ENCODE measurements around the gene BICDL2.
A peak's percentile ranks its signal among the peaks of the same experiment; 100 is the strongest.
"Not testable (repeated sequence)": the region's sequence is repeated elsewhere in the genome, so short reads cannot be mapped to it uniquely, and the experiment has no call there.

Gene BICDL2

DNA sequence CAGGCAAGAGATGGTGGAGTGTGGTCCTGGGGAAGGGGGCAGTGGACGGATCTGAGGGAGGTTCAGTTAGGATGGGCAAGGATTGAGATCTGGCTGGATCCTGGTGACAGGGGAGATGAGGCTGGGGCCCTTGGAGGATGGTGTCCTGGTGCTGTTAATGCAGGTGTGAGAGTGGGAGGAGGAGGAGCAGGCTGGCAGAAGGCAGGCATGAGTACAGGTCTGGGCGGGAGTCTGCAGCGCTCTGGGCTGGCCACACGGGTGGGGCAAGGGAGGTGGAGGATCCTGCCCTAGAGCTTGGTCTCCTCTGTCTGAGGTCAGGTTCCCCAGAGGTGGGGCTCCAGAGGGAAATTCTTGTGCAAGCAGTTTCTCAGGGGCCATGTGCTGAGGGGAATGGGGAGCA lies 35.4 kb upstream of the BICDL2 start:
- Mint-ChIP-seq H3K4me1 (ENCODE audit: low read depth) (peaks cover 68% of the 10 kb centered on the region), H3K36me3 (ENCODE audit: low read depth) (peaks cover 36% of the 10 kb centered on the region), H3K4me3 (peak overlapping the region; percentile 46), H3K27ac (peak overlapping the region; percentile 86)
- H3K9me3 Mint-ChIP-seq; H3K27me3 Mint-ChIP-seq (ENCODE audit: low read depth): not testable (repeated sequence)

DNA sequence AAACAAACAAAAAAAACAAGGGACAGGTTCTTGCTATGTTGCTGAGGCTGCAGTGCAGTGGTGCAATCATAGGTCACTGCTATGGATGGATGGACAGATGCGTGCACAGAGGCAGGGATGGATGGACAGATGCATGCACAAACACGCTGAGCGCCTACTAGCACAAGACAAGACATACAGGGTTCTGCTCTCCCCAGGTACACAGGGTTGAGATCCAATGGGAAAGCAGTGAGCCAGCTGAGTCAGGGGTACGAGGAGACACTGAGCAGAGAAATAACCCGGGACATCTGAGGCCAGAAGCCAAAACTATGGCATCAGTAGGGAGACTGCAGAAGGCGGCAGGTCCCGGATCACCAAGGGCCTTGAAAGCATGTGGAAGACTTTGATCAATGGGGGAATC lies 34.9 kb upstream of the BICDL2 start:
- Mint-ChIP-seq H3K4me1 (ENCODE audit: low read depth) (peaks cover 63% of the 10 kb centered on the region), H3K27ac (peak overlapping the region; percentile 86)

DNA sequence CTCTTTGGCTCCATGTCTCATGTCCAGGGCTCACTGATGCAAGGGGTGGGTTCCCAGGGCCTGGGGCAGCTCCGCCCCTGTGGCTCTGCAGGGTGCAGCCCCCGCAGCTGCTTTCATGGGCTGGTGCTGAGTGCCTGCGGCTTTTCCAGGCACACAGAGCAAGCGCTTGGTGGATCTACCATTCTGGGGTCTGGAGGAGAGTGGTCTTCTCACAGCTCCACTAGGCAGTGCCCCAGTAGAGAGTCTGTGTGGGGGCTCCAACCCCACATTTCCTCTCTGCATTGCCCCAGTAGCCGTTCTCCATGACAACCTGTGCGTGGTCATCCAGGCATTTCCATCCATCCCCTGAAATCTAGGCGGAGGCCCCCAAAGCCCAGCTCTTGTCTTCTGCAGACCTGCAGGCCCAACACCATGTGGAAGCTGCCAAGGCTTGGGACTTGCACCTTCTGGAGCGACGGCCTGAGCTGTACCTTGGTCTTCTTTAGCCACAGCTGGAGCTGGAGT lies 33.9 kb upstream of the BICDL2 start:
- H3K9me3 Mint-ChIP-seq = no peaks in the 10 kb centered on the region
- H3K4me3 Mint-ChIP-seq = peak overlapping the region; percentile 17
- H3K27me3 Mint-ChIP-seq (ENCODE audit: low read depth) = no peaks in the 10 kb centered on the region
- H3K27ac Mint-ChIP-seq = peak overlapping the region; percentile 86
- H3K4me1 Mint-ChIP-seq (ENCODE audit: low read depth) = peaks cover 58% of the 10 kb centered on the region
- peaks cover 48% of the 10 kb centered on the region for H3K36me3 Mint-ChIP-seq (ENCODE audit: low read depth)

More for the DNA sequence above, 34.9 kb upstream of the BICDL2 start:
- peaks cover 39% of the 10 kb centered on the region for H3K36me3 Mint-ChIP-seq (ENCODE audit: low read depth)
- H3K27me3 Mint-ChIP-seq (ENCODE audit: low read depth) = no peaks in the 10 kb centered on the region
- no peaks in the 10 kb centered on the region for H3K9me3 Mint-ChIP-seq
- peak overlapping the region; percentile 46 for H3K4me3 Mint-ChIP-seq

DNA sequence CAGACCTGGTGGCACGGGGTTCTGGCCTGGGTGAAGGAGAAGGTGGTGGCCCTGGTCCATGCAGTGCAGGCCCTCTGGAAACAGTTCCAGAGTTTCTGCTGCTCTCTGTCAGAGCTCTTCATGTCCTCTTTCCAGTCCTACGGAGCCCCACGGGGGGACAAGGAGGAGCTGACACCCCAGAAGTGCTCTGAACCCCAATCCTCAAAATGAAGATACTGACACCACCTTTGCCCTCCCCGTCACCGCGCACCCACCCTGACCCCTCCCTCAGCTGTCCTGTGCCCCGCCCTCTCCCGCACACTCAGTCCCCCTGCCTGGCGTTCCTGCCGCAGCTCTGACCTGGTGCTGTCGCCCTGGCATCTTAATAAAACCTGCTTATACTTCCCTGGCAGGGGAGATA lies 32.4 kb upstream of the BICDL2 start:
- not testable (repeated sequence) for H3K27me3 Mint-ChIP-seq (ENCODE audit: low read depth); H3K9me3 Mint-ChIP-seq
- Mint-ChIP-seq H3K27ac (peak overlapping the region; percentile 86), H3K36me3 (ENCODE audit: low read depth) (peaks cover 54% of the 10 kb centered on the region), H3K4me3 (peak overlapping the region; percentile 73), H3K4me1 (ENCODE audit: low read depth) (peaks cover 57% of the 10 kb centered on the region)

DNA sequence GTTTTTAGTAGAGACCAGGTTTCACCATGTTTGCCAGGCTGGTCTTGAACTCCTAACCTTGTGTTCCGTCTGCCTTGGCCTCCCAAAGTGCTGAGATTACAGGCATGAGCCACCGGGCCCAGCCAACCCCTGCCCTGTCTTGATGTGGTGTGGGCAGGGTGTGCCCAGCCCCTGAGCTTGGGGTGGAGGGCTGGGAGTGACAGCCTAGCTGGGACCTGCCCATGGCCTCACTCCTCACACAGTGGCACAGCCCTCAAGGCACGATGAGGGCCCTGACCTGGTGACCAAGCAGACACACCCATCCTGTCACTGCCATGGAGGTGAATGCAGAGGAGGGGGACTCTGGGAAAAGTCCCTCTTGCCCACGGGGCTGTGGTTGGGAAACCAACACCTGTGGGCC lies 31.7 kb upstream of the BICDL2 start:
- Mint-ChIP-seq H3K27ac (peak overlapping the region; percentile 96), H3K36me3 (ENCODE audit: low read depth) (peaks cover 55% of the 10 kb centered on the region), H3K4me3 (peak overlapping the region; percentile 97), H3K4me1 (ENCODE audit: low read depth) (peaks cover 55% of the 10 kb centered on the region), H3K9me3 (peaks cover 4% of the 10 kb centered on the region), H3K27me3 (ENCODE audit: low read depth) (no peaks in the 10 kb centered on the region)

DNA sequence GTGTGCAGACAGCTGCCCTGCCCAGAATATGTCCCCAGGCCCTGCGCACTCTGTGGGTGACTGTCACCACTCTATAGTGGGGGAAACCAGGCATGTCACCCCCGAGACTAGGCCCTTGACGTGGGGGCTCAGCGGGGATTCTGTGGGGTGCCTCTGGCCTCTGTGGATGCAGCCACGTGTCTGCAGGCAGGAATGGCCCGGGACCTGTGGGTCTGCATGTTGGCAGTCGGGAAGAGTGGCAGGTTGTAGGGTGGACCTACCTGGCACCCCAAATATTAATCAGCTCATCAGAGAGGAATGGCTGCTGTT lies 29.6 kb upstream of the BICDL2 start:
- peak overlapping the region; percentile 100 for H3K4me3 Mint-ChIP-seq
- H3K4me1 Mint-ChIP-seq (ENCODE audit: low read depth) = peaks cover 57% of the 10 kb centered on the region
- peaks cover 13% of the 10 kb centered on the region for H3K9me3 Mint-ChIP-seq
- no peaks in the 10 kb centered on the region for H3K27me3 Mint-ChIP-seq (ENCODE audit: low read depth)
- peak overlapping the region; percentile 98 for H3K27ac Mint-ChIP-seq
- peaks cover 67% of the 10 kb centered on the region for H3K36me3 Mint-ChIP-seq (ENCODE audit: low read depth)

DNA sequence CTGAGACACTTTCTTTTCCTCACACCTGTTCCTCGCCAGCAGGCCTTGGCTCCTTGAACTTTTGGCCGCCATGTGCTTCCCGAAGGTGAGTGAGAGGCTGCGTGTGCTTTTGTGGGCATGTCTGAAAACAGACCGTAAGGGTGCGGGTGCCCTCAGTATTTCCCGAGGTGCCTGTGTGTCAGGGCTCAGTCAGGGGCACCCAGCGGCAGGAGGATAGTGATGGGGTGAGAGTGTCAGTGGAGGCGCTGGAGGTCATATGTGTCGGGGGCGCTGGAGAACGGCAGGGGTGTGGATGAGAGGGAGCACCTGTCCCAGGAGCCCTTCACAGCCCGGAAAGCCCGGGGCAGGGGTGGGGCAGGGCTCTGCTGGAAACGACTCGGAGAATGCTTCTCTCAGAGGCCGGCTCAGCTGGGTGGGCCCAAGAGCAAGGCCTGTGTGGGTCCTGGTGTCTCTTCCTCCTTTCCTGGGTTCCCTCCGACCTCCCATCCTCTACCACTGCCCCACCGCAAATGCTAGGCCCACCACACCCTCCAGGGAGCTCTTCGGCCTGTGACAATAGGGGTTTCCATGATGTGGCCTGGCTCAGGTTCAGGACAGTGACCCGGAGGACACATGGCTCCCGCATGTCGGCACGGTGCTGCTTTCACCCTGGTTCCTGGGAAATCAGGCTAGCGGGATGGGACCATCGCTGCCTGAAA lies 29.1 kb upstream of the BICDL2 start:
- H3K9me3 Mint-ChIP-seq = peaks cover 13% of the 10 kb centered on the region
- H3K27me3 Mint-ChIP-seq (ENCODE audit: low read depth) = no peaks in the 10 kb centered on the region
- peak overlapping the region; percentile 98 for H3K27ac Mint-ChIP-seq
- peaks cover 54% of the 10 kb centered on the region for H3K4me1 Mint-ChIP-seq (ENCODE audit: low read depth)
- H3K4me3 Mint-ChIP-seq = peak overlapping the region; percentile 100
- peaks cover 68% of the 10 kb centered on the region for H3K36me3 Mint-ChIP-seq (ENCODE audit: low read depth)

DNA sequence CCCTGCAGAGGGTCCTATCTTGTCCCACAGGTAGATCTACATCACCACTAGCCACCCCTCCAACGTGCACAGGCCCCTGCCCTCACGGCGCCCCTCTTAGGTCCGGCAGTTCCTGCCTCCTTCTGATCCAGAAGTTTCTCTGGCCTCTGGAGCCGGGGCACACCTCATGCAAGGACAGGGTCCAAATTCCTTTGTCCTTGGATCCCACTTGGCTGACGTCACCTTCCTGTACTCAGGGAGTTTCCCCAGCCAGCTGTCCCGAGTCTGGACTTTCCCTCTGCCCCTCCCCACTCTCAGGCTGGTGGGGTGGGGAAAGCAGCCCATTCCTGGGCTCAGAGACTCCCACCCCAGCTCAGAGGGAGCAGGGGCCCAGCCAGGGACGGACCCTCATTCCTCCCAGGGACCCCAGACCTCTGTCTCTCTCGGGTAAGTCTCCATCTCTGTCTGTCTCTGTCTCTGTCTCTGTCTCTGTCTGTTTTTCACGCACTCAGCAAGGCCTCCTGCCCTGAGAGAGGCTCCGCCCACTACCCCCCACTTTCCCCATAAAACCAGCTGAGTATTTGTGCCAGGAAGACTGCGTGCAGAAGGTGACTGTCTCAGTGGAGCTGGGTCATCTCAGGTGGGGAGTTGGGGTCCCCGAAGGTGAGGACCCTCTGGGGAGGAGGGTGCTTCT lies 28.5 kb upstream of the BICDL2 start, which contains the start of gene IL32:
IL32 (plus strand) TSS at position 572 of the 673 bp plus-strand sequence. CDS start 172 bp downstream, outside the sequence.
- peaks cover 55% of the 10 kb centered on the region for H3K4me1 Mint-ChIP-seq (ENCODE audit: low read depth)
- H3K27me3 Mint-ChIP-seq (ENCODE audit: low read depth) = no peaks in the 10 kb centered on the region
- H3K27ac Mint-ChIP-seq = peak within 1 kb of the TSS; percentile 98
- peaks cover 71% of the 10 kb centered on the region for H3K36me3 Mint-ChIP-seq (ENCODE audit: low read depth)
- peak within 1 kb of the TSS; percentile 100 for H3K4me3 Mint-ChIP-seq
- peaks cover 13% of the 10 kb centered on the region for H3K9me3 Mint-ChIP-seq

DNA sequence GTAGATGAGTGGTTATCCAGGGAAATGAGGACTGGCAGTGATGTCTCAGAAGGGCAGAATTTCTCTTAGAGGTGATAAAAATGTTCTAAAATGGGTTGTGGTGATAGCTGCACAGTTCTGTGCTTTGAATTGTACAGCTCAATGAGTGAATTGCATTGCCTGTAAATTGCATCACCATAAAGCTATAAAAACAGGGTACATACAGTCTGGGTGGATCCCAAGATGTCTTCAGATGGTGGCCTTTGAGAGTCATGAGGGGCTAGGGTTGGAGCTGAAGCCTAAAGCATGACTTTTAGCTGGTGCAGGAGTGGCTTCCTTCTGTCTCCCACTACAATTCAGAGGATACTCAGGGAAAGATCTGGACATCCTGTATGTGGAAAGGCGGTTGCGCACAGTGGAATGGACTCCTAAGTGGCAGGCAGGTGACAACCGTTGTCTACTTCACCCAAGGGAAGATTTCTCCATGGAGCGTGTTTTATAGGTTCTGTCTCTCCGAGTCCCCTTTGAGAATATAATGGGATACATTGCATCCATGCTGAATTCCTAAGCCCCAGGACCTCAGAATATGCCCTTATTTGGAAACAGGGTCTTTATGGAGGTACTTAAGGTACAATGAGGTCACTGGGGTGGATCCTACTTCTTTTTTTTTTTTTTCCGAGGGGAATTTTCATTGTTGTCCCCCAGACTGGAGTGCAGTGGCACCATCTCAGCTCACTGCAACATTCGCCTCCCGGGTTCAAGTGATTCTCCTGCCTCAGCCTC lies 27.1 kb upstream of the BICDL2 start:
- peak overlapping the region; percentile 90 for H3K27ac Mint-ChIP-seq
- H3K36me3 Mint-ChIP-seq (ENCODE audit: low read depth) = peaks cover 64% of the 10 kb centered on the region
- H3K4me3 Mint-ChIP-seq = peak overlapping the region; percentile 69
- no peaks in the 10 kb centered on the region for H3K27me3 Mint-ChIP-seq (ENCODE audit: low read depth)
- peaks cover 13% of the 10 kb centered on the region for H3K9me3 Mint-ChIP-seq
- peaks cover 50% of the 10 kb centered on the region for H3K4me1 Mint-ChIP-seq (ENCODE audit: low read depth)

DNA sequence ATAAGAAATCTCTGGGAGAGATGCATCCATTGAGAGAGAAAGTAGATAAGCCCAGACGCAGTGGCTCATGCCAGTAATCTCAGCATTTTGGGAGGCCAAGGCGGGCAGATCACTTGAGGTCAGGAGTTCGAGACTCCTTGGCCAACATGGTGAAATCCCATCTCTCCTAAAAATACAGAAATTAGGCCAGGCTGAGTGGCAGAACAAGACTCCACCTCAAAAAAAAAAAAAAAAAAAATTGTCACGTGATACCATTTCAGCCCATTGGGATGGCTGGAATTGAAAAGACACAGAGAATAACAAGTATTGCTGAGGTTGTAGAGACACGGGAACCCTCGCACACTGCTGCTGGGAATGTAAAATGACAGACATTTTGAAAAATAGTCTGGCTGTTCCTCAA lies 25.8 kb upstream of the BICDL2 start:
- peaks cover 13% of the 10 kb centered on the region for H3K9me3 Mint-ChIP-seq
- H3K36me3 Mint-ChIP-seq (ENCODE audit: low read depth) = peaks cover 55% of the 10 kb centered on the region
- peaks cover 47% of the 10 kb centered on the region for H3K4me1 Mint-ChIP-seq (ENCODE audit: low read depth)
- no peak overlapping the region for H3K27ac Mint-ChIP-seq
- H3K4me3 Mint-ChIP-seq = peak overlapping the region; percentile 69
- H3K27me3 Mint-ChIP-seq (ENCODE audit: low read depth) = no peaks in the 10 kb centered on the region

DNA sequence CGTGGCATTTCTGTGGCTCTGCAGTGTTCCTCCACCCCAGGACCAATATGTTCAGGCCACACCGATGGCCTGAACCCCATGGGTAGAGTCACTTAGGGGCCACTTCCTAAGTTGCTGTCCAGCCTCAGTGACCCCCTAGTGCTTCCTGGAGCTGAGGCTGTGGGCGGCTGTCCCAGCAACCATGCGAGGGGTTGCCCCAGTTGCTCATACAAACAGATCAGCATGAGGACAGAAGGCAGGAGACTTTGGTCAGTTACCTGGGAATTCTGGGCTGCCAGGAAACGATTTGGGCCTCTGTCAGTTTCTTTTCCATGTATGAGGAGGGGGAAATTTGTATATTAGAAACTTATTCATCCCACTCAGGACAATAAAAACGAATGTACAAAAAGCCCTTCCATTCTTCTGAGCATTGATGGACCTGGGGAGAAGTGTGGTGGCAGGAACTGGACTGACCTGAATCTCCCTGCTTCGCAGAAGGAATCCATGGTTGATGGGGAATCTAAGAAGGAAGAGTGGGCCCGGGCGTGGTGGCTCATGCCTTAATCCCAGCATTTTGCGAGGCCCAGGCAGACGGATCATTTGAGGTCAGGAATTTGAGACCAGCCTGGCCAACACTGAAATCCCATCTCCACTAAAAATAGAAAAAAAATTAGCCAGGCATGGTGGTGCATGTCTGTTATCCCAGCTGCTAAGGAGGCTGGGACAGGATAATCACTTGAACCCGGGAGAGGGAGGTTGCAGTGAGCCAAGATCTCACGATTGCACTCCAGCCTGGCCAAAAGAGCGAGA lies 23.8 kb upstream of the BICDL2 start:
- H3K36me3 Mint-ChIP-seq (ENCODE audit: low read depth) = peaks cover 45% of the 10 kb centered on the region
- peaks cover 53% of the 10 kb centered on the region for H3K4me1 Mint-ChIP-seq (ENCODE audit: low read depth)
- peaks cover 13% of the 10 kb centered on the region for H3K9me3 Mint-ChIP-seq
- no peaks in the 10 kb centered on the region for H3K27me3 Mint-ChIP-seq (ENCODE audit: low read depth)
- H3K27ac Mint-ChIP-seq = peak overlapping the region; percentile 49
- peak overlapping the region; percentile 83 for H3K4me3 Mint-ChIP-seq

DNA sequence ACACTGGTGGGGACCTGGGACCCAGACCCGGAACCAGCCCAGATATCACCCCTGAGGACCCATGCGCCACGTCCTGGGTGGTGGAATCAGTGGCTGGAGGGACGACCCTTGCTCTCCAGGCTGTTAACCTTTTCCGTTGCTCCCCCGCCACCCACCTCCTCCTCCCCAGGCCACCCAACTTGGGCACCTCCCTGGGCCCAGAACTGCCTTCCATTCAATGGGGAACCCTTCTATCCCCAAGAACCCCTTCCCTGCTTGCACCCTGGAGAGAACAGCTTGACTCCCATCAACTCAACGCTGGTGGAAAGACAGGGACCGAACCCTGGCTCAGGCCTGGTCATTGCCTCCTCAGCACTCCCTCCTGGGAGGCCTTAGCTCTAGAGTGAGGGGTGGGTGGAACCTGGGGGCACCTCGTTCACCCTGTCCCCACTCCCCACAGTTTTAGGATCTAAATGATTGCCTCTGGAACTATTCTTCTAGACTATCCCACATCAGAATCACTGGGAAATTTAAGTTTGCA lies 23.0 kb upstream of the BICDL2 start:
- H3K36me3 Mint-ChIP-seq (ENCODE audit: low read depth) = peaks cover 47% of the 10 kb centered on the region
- H3K27me3 Mint-ChIP-seq (ENCODE audit: low read depth) = no peaks in the 10 kb centered on the region
- H3K9me3 Mint-ChIP-seq = peaks cover 13% of the 10 kb centered on the region
- H3K4me1 Mint-ChIP-seq (ENCODE audit: low read depth) = peaks cover 56% of the 10 kb centered on the region
- peak overlapping the region; percentile 86 for H3K27ac Mint-ChIP-seq
- peak overlapping the region; percentile 83 for H3K4me3 Mint-ChIP-seq

DNA sequence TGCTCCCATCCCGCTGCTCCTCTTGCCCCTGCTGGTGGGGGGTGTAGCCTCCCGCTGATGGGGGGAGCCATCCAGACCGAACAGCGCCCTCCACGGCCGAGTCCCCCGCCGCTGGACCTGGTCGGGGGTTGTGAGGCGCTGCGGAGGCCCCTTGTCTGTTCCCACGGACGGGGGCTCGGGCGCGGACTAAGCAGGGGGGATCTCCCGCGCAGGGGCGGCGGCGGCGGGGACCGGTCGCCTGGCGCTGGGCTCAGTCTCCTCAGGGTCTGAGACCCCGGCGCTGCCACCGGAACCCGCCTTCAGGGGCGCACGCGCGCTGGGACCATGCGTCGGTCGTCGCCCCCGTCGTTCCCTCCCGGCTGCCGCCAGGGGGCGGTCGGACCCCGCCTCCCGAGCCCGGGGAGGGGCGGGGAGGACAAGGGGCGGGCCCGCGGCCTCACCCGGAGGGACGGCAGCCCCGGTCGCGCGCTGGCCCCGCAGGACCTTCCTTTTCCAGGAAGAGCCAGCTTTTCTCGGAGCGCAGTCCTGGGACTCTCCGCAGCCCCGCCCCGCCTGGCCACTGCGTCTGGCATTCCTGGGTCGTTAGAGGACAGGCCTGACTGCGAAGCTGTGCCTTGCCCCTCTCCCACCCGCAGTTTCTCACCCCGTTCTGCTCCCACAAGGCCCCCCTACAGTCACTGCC lies 22.4 kb upstream of the BICDL2 start:
- H3K27ac Mint-ChIP-seq = peak overlapping the region; percentile 86
- H3K27me3 Mint-ChIP-seq (ENCODE audit: low read depth) = no peaks in the 10 kb centered on the region
- peaks cover 49% of the 10 kb centered on the region for H3K36me3 Mint-ChIP-seq (ENCODE audit: low read depth)
- H3K4me3 Mint-ChIP-seq = peak overlapping the region; percentile 91
- H3K4me1 Mint-ChIP-seq (ENCODE audit: low read depth) = peaks cover 54% of the 10 kb centered on the region
- peaks cover 13% of the 10 kb centered on the region for H3K9me3 Mint-ChIP-seq

Data from T-helper 1 cell treated with Interleukin-12 subunit alpha and Interleukin-12 subunit beta and Interleukin-4 antibody, amounts not matched to agents 30 μg/mL and 1 μg/mL, for 36 hours (primary cell).